Measurements from ENCODE around the gene ATXN1. TPM values are rescaled to one million over a fixed set of nuclear protein-coding genes. Genes with fewer than 3 reads are reported as not detected.

Gene ATXN1
- total RNA-seq, 4 donors from 2014 or later, result 26.4 to 46.4 (median 36.1) TPM

DNA sequence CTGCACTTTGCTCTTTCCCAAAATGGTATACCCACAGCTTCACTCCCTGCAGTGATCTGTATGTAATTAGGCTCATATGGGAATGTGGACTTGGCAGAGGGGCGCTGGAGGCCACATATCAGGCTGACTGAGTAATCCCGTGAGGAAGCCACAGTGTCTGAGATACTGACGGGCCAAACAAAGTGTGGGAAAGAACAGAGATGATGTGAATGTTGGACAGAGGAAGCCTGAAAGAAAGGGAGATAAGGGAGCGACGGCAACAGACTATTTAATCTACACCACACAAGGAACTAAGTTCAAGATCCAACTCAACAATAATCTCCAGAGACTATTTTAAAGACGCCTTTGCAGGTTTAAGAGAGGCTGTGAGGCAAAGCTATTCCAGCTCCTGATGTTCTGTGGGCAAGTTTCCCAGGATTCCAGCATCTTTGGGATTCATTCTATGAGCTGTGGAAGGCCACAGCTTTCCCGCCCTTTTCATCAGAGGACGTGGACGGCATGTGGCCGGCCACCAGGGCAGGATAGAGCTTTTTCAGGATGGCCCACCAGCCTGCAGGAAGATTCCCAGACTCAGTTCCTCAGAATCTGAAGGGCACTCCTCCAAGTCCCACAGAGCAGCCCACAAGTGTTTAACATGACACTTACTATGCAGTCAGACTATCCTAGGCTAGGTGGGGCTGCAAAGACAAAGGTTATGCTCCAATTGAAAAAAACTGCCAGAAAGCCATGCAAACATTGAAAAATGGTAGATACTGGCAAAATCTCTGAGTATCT lies 237.5 kb downstream of the ATXN1 start:
- TF ChIP-seq, protein P1, sequence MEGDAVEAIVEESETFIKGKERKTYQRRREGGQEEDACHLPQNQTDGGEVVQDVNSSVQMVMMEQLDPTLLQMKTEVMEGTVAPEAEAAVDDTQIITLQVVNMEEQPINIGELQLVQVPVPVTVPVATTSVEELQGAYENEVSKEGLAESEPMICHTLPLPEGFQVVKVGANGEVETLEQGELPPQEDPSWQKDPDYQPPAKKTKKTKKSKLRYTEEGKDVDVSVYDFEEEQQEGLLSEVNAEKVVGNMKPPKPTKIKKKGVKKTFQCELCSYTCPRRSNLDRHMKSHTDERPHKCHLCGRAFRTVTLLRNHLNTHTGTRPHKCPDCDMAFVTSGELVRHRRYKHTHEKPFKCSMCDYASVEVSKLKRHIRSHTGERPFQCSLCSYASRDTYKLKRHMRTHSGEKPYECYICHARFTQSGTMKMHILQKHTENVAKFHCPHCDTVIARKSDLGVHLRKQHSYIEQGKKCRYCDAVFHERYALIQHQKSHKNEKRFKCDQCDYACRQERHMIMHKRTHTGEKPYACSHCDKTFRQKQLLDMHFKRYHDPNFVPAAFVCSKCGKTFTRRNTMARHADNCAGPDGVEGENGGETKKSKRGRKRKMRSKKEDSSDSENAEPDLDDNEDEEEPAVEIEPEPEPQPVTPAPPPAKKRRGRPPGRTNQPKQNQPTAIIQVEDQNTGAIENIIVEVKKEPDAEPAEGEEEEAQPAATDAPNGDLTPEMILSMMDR (IDR thresholded peaks at IDR 0.05), result no peak
- DNase-seq (ENCODE audit: low spot score), result no peak
- ATAC-seq (ENCODE audit: low FRiP score), result no peak

DNA sequence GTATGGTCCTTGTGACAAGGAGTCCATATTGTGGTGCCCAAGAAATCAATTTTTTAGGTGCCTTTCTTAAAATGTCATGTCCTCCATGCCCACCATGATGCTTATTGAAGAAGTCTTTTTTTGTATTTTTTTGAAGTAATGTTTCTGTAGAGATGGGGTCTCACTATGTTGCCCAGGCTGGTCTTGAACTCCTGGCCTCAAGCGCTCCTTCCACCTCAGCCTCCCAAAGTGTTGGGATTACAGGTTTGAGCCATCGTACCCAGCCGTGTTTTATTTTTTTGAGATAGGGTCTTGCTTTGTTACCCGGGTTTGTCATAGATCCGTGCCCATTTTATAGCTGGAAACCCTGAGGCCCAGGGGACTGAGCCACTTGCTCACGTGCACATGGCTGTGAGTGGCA lies 238.3 kb downstream of the ATXN1 start:
- TF ChIP-seq, protein P1 (IDR thresholded peaks at IDR 0.05), result no peak

DNA sequence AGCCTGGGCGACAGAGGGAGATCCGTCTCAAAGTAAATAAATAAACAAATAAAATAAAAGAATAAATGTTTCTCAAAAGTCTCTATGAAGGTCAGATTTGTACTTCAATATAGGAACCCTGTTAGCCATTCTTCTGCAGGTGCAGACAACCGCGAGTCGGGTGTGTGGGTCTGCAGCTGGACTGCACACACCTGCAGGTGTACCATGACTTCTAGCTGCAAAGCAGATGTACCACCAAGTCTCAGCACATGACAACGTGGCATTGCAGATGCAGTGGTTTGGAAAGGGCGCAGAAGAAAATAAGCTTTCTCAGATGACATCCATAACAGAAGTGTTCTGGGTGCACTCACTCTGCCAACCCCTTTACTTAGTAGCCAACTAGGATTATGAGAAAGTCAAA lies 239.7 kb downstream of the ATXN1 start:
- DNase-seq (ENCODE audit: low spot score) (no peak), ATAC-seq (ENCODE audit: low FRiP score) (no peak)
- TF ChIP-seq, protein P1 (IDR thresholded peaks at IDR 0.05), result no peak

More for the DNA sequence above, 238.3 kb downstream of the ATXN1 start:
- ATAC-seq (ENCODE audit: low FRiP score), result no peak
- DNase-seq (ENCODE audit: low spot score), result no peak

DNA sequence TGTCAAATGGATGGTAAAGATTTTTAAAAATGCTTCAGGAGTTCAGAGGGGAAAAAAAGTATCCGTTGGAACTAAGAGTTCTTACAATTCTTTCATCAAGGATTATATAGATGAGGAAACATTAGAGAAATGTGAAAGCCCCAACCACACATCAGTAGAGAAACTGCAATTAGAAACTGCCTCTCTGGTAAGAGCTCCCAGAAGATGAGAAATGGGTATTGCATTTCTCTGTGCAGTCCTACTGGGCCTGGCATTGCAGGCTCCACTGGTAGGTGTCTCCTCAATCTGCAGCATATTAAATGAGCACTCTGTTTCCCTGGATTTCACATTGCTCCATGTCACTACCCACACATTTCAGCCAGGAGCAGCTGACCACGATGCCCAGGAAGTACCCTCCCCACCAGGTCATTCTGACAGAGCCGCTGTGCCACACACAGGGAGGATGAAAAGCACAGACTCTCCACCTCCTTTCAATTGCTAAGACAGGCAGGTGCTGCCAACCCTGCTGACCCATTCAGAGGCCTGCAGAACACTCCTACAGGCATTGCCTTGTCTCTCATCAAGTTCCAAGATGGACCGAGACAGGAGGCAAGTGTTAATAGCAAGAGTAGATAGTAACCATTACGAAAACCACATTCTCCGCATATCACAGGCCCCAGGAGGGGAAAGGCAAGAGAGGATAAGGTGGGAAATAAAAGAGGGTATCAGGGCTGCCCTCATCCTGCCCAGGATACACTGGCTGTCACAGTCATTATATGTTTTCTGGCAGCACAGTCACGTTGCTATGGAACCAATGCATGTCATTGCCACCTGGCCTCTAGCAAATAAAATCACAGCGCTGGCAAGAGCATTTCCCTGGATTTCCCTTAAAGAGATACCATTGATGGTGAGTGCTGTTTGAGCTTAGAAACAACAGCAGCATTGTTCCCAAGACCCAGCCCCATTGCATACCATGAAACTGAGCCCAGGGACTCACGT lies 241.7 kb downstream of the ATXN1 start:
- no peak for DNase-seq (ENCODE audit: low spot score)
- TF ChIP-seq, protein P1 (IDR thresholded peaks at IDR 0.05), result no peak
- ATAC-seq (ENCODE audit: low FRiP score), result no peak

DNA sequence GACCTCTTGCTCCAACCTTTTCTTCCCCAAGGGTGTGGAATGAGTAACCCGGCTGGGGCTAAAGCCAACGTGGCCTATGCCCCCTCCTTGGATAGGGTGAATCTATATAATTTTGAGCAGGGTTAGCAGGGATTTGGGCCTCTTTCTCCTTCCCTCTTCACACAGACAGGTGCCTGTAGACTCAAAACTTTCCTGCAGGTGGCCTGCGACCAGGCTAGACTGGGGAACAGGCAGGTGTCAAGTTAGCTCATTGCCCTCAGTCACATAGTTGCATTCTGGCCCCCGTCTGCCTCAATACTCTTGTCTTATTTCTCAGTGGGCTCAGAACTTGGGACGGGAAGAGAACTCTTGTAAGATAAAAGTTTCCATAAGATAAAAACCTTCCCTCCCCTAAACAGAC lies 243.0 kb downstream of the ATXN1 start:
- DNase-seq (ENCODE audit: low spot score) (no peak), ATAC-seq (ENCODE audit: low FRiP score) (no peak)
- TF ChIP-seq, protein P1 (IDR thresholded peaks at IDR 0.05), result no peak

DNA sequence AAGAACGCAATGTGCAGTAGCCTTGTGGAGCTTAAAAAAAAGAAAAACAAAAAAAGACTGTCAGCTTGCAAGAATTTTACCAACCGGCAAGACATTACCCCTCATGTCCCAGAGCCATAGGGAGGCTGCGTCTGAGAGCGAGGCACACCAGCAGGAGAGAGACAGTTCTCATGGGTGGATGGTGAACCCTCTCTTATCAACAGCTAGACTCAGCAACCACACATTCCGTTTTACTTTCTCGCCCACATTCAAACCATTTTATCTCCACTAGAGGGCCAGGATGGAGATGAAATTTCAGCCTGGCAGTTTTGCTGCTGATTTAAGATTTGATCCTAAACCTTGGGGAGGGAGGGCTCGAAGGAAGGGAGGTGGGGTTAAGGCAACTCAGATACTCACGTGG lies 247.0 kb downstream of the ATXN1 start:
- no peak for DNase-seq (ENCODE audit: low spot score)
- ATAC-seq (ENCODE audit: low FRiP score), result no peak
- TF ChIP-seq, protein P1 (IDR thresholded peaks at IDR 0.05), result no peak
